ENCODE results near the gene ROGDI.

GRCh38 chr16:4811242-4811641 is 8.8 kb upstream of the ROGDI start:
- no peak for TF ChIP-seq CTCF (IDR thresholded peaks at IDR 0.05; ENCODE audit: extremely low read depth in 1 of 2, insufficient read depth in 1 of 2, low read depth in 1 of 2, low read length in 2 of 2)
- no peak for TF ChIP-seq EZH2 (IDR thresholded peaks at IDR 0.05; ENCODE audit: borderline replicate concordance, low read depth, low read length, severe bottlenecking)
- TF ChIP-seq MAX (IDR thresholded peaks at IDR 0.05; ENCODE audit: insufficient read depth, insufficient read length): no peak
- no peak for TF ChIP-seq POLR2AphosphoS5 (IDR thresholded peaks at IDR 0.05; ENCODE audit: insufficient read depth, low read depth, low read length)
- TF ChIP-seq FOS (IDR thresholded peaks at IDR 0.05; ENCODE audit: borderline replicate concordance, insufficient read depth, low read length): no peak
- TF ChIP-seq POLR2A (IDR thresholded peaks at IDR 0.05; ENCODE audit: low read depth, low read length): no peak
